TTC549 (cell line): ENCODE measurements around the gene TMEM59.

ENCODE experiments used
- FAIRE-seq: peaks from 2 replicates; lab custom pipeline; 2012; peaks lifted over from hg19 to GRCh38; lab: Jason Lieb, UNC

TMEM59 gene

GRCh38 chr1:53984726-53985125 is 68.3 kb downstream of the TMEM59 start:
- FAIRE-seq, result no peak

DNA sequence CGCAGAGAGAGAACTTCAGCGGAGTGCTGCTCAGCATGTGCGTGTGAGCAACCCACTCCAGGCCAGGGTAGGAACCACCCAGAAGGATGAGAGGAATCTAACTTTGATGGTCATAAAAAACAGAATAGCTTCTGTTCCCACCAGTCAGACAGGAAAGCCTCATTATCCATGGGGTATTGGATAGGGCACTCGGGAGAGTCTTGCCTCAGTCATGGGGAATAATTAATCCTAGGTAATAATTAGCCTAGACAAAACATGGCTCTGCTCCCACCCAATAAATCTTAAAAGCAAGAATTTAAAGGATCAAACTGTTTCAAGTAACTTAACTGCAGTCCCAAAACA is 70.3 kb downstream of the TMEM59 start:
- FAIRE-seq, result no peak

GRCh38 chr1:53982034-53982762 is 70.8 kb downstream of the TMEM59 start:
- no peak for FAIRE-seq

DNA sequence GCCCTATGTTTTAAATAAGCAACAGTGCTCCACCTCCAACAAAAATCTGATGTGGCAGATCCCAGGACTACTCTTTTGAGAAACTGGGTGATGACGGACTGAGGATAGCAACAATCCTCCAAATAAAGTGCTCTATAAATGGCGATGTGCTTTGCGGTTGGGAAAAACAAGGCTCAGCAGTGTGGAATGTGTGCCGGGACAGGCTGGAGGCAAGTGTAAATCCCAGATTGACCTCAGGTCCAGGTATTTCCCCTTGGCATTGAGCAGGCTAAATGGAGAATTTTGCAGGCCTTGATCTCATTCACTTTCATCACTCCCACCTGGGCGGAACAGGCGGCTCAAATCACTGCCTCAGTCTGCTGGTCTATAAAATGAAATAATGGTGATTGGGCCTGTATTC is 71.8 kb downstream of the TMEM59 start:
- FAIRE-seq, result no peak

DNA sequence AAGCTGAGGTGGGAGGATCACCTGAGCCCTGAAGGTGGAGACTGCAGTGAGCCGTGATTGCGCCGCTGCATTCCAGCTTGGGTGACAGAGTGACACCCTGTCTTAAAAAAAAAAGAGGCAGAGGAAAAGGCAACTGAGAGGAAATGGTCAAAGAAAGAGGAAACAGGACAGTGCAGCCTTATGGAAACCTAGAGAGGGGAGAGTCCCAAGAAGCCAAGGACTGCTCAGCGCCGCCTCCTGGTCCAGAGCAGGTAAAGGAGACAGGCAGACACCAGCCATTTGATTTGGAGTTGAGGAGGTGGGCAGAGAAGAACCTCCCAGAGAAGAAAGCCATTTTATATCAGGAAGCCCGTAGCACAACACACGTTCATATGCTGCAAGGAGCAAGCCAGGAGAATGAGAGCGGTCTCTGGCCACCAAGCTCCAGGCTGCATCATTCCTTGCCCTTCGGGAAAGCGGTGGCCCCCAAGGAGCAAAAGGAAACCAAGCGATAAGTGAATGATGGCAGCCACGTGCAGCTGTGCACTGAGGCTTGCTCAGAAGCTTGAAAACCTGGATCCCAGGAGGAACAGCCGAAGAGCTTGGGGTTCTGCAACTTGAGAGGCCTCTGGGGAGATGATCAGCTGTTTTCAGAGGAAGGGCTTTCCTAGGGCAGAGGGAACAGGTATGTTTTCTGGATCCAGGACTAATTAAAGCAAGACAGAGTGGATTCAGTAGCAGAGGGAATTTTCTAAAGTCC is 73.1 kb downstream of the TMEM59 start:
- FAIRE-seq, result no peak
